Osteoblast (primary cell): ENCODE results near the gene CYB5D1. TPM values are rescaled to one million over a fixed set of nuclear protein-coding genes. Genes with fewer than 3 reads are reported as not detected.
A peak's percentile ranks its signal among the peaks of the same experiment; 100 is the strongest.

Source experiments
- DNase-seq: peaks from one replicate; pipeline ENCODE4 v3.0.0; 2011; ENCODE audit warnings: low spot score, mixed read lengths; ENCODE audit not compliant: insufficient read length; ENCODE audit errors: missing footprints
- H2AFZ ChIP-seq: 2 replicates; pipeline ENCODE4 v1.6.0; 2011; ENCODE audit warnings: mild to moderate bottlenecking, low read length
- H3K27ac ChIP-seq: 2 replicates; pipeline ENCODE4 v1.5.1; 2011; ENCODE audit warnings: mild to moderate bottlenecking, low read depth, low read length, moderate library complexity
- H3K27me3 ChIP-seq: 2 replicates; pipeline ENCODE4 v1.6.0; 2012; ENCODE audit warnings: mild to moderate bottlenecking, control low read depth, inconsistent platforms, low read length, moderate library complexity; ENCODE audit not compliant: insufficient read depth
- H3K36me3 ChIP-seq: 2 replicates; pipeline ENCODE4 v1.5.1; 2011; ENCODE audit warnings: mild to moderate bottlenecking, low read length, control low read depth, moderate library complexity; ENCODE audit not compliant: insufficient read depth
- H3K4me1 ChIP-seq: 2 replicates; pipeline ENCODE4 v1.5.1; 2011; ENCODE audit warnings: mild to moderate bottlenecking, low read length, control low read depth, moderate library complexity; ENCODE audit not compliant: insufficient read depth
- H3K4me2 ChIP-seq: 2 replicates; pipeline ENCODE4 v1.6.0; 2011; ENCODE audit warnings: mild to moderate bottlenecking, low read length; ENCODE audit not compliant: insufficient read depth
- H3K4me3 ChIP-seq: fragments of 200-600 bp; sonication (generic); 3 replicates; pipeline ENCODE4 v1.5.1; 2012; ENCODE audit warnings: mild to moderate bottlenecking, low read length, inconsistent platforms; ENCODE audit not compliant: insufficient read depth
- H3K79me2 ChIP-seq: 2 replicates; pipeline ENCODE4 v1.6.0; 2012; ENCODE audit warnings: mild to moderate bottlenecking, low read length, control low read depth, inconsistent platforms; ENCODE audit not compliant: insufficient read depth
- H3K9me3 ChIP-seq: 2 replicates; pipeline ENCODE4 v1.5.1; 2011; ENCODE audit warnings: low read depth, low read length, control low read depth
- H4K20me1 ChIP-seq: 2 replicates; pipeline ENCODE4 v1.6.0; 2012; ENCODE audit warnings: mild to moderate bottlenecking, low read length, control low read depth; ENCODE audit not compliant: insufficient read depth
- total RNA-seq: library from RNA; depleted of rRNA; stranded (reverse); fragments of >200 nt; gene quantifications from 2 replicates; pipeline ENCODE4 v1.2.3, GENCODE V29; 2012
- TF ChIP-seq, protein P1 (sequence below): IDR thresholded peaks from 2 replicates; pipeline ENCODE4 v1.5.1; 2011; ENCODE audit warnings: mild to moderate bottlenecking, low read depth, low read length, moderate library complexity; ENCODE audit errors: extremely low read depth

CYB5D1 gene
- total RNA-seq, 1 donor: 10.5 TPM

DNA sequence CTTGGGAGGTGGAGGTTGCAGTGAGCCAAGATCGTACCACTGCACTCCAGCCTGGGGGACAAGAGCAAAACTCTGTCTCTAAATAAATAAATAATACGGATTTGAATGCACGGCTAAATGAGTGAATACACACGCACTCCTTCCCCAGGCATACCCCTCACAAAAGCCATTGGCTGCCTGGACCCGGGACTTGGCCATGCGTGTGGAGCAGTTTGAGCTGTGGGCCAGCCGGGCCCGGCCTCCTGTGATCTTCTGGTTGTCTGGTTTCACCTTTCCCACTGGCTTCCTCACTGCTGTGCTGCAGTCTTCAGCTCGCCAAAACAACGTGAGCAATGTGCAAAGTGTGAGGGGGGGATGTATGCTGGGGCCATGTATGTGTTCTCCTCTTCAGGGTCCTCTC is 25.4 kb upstream of the CYB5D1 start:
- Histone ChIP-seq H3K4me3 (no peak overlapping the region), H3K27ac (no peak overlapping the region), H3K4me1 (peaks cover 21% of the 10 kb centered on the region), H3K4me2 (no peak overlapping the region), H3K79me2 (no peaks in the 10 kb centered on the region), H3K36me3 (no peaks in the 10 kb centered on the region), H3K27me3 (peaks cover 19% of the 10 kb centered on the region), H4K20me1 (no peaks in the 10 kb centered on the region), H3K9me3 (no peaks in the 10 kb centered on the region), H2AFZ (no peak overlapping the region)
- TF ChIP-seq, protein P1, sequence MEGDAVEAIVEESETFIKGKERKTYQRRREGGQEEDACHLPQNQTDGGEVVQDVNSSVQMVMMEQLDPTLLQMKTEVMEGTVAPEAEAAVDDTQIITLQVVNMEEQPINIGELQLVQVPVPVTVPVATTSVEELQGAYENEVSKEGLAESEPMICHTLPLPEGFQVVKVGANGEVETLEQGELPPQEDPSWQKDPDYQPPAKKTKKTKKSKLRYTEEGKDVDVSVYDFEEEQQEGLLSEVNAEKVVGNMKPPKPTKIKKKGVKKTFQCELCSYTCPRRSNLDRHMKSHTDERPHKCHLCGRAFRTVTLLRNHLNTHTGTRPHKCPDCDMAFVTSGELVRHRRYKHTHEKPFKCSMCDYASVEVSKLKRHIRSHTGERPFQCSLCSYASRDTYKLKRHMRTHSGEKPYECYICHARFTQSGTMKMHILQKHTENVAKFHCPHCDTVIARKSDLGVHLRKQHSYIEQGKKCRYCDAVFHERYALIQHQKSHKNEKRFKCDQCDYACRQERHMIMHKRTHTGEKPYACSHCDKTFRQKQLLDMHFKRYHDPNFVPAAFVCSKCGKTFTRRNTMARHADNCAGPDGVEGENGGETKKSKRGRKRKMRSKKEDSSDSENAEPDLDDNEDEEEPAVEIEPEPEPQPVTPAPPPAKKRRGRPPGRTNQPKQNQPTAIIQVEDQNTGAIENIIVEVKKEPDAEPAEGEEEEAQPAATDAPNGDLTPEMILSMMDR: no peak
- no peak for DNase-seq

DNA sequence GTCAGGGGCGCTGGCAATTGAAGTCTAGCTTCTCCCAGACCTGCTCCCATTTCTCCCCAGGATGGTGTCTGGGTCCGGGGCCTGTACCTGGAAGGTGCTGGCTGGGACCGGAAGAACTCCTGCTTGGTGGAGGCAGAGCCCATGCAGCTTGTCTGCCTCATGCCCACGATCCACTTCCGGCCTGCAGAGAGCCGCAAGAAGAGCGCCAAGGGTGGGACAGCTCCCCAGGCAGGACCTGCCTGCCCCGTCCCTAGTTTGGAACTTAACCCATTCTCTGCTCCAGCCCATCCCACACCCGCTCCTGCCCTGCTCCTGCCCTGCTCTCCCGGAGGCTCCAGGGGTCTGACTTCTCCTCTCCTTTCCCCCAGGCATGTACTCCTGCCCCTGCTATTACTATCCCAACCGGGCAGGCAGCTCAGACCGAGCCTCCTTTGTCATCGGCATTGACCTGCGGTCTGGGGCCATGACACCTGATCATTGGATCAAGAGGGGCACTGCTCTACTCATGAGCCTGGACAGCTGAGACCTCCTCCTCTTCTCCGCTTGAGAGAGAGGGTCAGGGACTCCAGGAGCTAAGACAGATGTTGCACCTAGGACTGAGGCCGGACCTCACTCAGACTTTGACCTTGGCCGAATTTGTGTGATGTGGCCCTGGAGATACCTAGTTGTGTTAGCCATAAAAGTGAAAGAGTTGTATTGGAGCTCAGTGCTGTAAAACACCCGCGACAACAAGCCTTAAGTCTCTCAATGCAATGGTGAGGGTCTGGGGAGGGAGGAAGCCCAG is 24.6 kb upstream of the CYB5D1 start:
- peak overlapping the region; percentile 86 for H2AFZ ChIP-seq
- TF ChIP-seq, protein P1: no peak
- H3K9me3 ChIP-seq: no peaks in the 10 kb centered on the region
- H3K36me3 ChIP-seq: no peaks in the 10 kb centered on the region
- no peaks in the 10 kb centered on the region for H4K20me1 ChIP-seq
- peaks cover 26% of the 10 kb centered on the region for H3K4me1 ChIP-seq
- peaks cover 15% of the 10 kb centered on the region for H3K27me3 ChIP-seq
- H3K4me3 ChIP-seq: peak overlapping the region; percentile 75
- peak overlapping the region; percentile 86 for H3K4me2 ChIP-seq
- H3K79me2 ChIP-seq: no peaks in the 10 kb centered on the region
- no peak overlapping the region for H3K27ac ChIP-seq
- DNase-seq: peak; percentile 73

DNA sequence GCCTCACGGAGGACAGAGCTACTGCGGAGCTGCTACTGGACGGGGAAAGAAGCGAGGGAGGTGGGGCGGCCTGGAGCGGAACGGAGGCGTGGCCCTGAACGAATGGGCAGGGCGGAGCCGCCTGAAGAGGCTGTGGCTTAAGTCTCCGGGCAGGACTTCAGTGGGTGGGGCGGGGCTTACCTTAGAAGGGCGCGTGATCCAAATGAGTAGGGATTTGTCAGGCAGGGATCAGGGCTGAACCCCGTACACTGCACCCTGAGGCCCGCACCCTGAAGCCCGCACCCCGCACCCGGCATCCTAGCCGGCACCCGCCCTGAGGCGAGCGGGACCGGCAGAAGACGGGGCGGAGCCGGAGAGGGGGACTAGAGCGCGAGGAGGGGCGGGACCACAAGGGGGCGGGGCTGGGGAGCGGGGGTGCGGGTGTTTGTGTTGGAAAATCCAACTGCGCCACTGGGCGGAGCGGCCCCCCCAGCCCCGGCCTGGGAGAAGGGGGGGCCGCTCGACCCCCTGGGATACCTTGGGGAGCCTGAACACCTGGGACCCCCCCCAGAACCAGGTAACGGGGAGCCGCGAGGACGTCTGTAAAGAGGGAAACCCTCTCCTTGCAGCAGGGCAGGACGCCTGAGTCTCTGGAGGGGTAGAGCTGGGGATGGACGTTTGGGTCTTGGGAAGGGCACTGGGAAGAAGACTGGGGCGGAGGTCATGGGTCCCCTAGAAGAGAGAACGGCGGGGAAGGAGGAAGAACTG is 23.8 kb upstream of the CYB5D1 start, which contains the start of gene KDM6B:
TSS of gene KDM6B (plus strand) at position 423 of the 747 bp plus-strand sequence. CDS start 11,338 bp downstream, outside the sequence.
- DNase-seq: peak; percentile 98
- TF ChIP-seq, protein P1: no peak
- Histone ChIP-seq H3K4me1 (peaks cover 32% of the 10 kb centered on the region), H3K4me3 (peak within 1 kb of the TSS; percentile 75), H3K9me3 (no peaks in the 10 kb centered on the region), H3K27me3 (peaks cover 15% of the 10 kb centered on the region), H2AFZ (peak within 1 kb of the TSS; percentile 86), H3K79me2 (peaks cover 6% of the 10 kb centered on the region), H3K4me2 (peak within 1 kb of the TSS; percentile 86), H3K27ac (peak within 1 kb of the TSS; percentile 89), H3K36me3 (no peaks in the 10 kb centered on the region), H4K20me1 (peaks cover 6% of the 10 kb centered on the region)

DNA sequence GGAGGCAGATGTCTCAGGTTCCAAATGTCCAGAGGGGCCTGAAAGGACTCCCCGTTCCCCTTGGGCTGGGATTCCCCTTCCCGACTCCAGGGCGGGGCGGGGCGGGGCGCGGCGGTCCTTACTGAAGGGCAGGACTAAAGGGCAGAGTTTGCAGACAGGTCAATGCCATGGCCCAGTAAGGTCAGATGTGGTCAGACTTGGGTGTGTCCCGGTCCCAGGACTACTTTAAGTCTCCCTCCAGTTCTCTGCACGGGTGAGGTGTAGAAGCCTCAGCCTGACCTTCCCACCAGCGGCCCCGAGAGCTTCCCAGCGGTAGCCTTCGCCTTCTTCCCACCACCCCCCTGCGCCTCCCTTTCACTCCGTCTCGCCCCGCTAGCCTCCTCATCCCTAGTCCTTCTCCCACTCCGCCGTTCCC is 23.3 kb upstream of the CYB5D1 start:
- Histone ChIP-seq H3K4me3 (peak overlapping the region; percentile 75), H4K20me1 (peaks cover 12% of the 10 kb centered on the region), H2AFZ (peak overlapping the region; percentile 86), H3K36me3 (no peaks in the 10 kb centered on the region), H3K27me3 (peaks cover 11% of the 10 kb centered on the region), H3K79me2 (peaks cover 12% of the 10 kb centered on the region), H3K4me2 (peak overlapping the region; percentile 86), H3K4me1 (peaks cover 33% of the 10 kb centered on the region), H3K27ac (peak overlapping the region; percentile 89), H3K9me3 (no peaks in the 10 kb centered on the region)
- no peak for DNase-seq
- TF ChIP-seq, protein P1: no peak
